ENCODE results near the gene CABLES1.

DNA sequence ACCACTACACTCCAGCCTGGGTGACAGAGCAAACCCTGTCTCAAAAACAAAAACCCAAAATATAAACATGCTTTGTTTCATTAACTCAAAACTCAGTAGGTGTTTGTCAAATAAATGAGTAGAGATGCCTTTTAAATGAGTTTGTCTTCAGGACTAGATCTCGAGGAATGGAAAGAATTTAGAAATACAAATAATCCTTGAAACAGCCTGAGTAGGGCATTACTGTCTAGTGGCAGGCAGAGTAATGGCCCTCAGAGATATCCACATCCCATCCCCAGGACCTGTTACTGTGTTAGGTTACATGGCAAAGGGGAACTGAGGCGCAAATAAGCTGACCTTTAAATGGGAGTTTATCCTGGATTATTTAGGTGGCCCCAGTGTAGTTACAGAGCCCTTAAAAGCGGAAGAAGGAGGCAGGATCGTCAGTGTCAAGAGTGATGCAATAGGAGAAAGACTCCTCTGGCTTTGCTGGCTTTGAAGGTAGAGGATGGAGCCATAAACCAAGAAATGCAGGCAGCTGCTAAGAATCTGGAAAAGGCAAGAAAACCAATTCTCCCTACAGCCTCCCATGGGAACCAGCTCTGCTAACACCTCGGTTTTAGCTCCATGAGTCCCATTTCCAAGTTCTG, 63.0 kb downstream of the CABLES1 start:
- TF ChIP-seq, protein P1, sequence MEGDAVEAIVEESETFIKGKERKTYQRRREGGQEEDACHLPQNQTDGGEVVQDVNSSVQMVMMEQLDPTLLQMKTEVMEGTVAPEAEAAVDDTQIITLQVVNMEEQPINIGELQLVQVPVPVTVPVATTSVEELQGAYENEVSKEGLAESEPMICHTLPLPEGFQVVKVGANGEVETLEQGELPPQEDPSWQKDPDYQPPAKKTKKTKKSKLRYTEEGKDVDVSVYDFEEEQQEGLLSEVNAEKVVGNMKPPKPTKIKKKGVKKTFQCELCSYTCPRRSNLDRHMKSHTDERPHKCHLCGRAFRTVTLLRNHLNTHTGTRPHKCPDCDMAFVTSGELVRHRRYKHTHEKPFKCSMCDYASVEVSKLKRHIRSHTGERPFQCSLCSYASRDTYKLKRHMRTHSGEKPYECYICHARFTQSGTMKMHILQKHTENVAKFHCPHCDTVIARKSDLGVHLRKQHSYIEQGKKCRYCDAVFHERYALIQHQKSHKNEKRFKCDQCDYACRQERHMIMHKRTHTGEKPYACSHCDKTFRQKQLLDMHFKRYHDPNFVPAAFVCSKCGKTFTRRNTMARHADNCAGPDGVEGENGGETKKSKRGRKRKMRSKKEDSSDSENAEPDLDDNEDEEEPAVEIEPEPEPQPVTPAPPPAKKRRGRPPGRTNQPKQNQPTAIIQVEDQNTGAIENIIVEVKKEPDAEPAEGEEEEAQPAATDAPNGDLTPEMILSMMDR (IDR thresholded peaks at IDR 0.05), result no peak
- no peak for TF ChIP-seq SIN3A (IDR thresholded peaks at IDR 0.05; ENCODE audit: borderline replicate concordance, insufficient read depth, low read depth, low read length)

All from Panc1 (cell line).